HepG2 (cell line): ENCODE data around the gene NOP9. TPM values are rescaled to one million over a fixed set of nuclear protein-coding genes. Genes with fewer than 3 reads are reported as not detected.

Experiments used
- DMTF1 ChIP-seq: sonication (generic); formaldehyde crosslinking; IDR thresholded peaks from 2 replicates; pipeline ENCODE4 v1.4.0; 2020; ENCODE audit warnings: mild to moderate bottlenecking, missing genetic modification reagents
- FOXJ3 ChIP-seq: sonication (generic); formaldehyde crosslinking; IDR thresholded peaks from 2 replicates; pipeline ENCODE4 v1.4.0; 2020; ENCODE audit warnings: missing genetic modification reagents, mild to moderate bottlenecking, borderline replicate concordance
- HDAC6 ChIP-seq: fragments of 200-600 bp; sonication (generic); IDR thresholded peaks from 2 replicates; pipeline ENCODE4 v1.7.0; 2017; ENCODE audit warnings: mild to moderate bottlenecking, antibody characterized with exemption, low read length, low read depth
- HMG20A ChIP-seq: IDR thresholded peaks from 2 replicates; pipeline ENCODE4 v1.6.1; 2016; ENCODE audit warnings: borderline replicate concordance
- LBX2 ChIP-seq: sonication (generic); formaldehyde crosslinking; IDR thresholded peaks from 2 replicates; pipeline ENCODE4 v1.5.0; 2020; ENCODE audit warnings: missing genetic modification reagents, mild to moderate bottlenecking, borderline replicate concordance
- MBNL3 ChIP-seq: fragments of 250-450 bp; sonication (Bioruptor Pico); conservative IDR thresholded peaks from 2 replicates; pipeline ENCODE4 v1.8.0; 2022; ENCODE audit warnings: mild to moderate bottlenecking, inconsistent platforms
- MED1 ChIP-seq: sonication (generic); formaldehyde crosslinking; IDR thresholded peaks from 2 replicates; pipeline ENCODE4 v1.4.0; 2020; ENCODE audit warnings: missing genetic modification reagents
- MIER2 ChIP-seq: IDR thresholded peaks from 2 replicates; pipeline ENCODE4 v1.6.1; 2016; ENCODE audit warnings: missing biosample characterization, missing genetic modification reagents
- TBX3 ChIP-seq: fragments of 450-650 bp; IDR thresholded peaks from 2 replicates; pipeline ENCODE4 v1.6.1; 2017; ENCODE audit warnings: antibody characterized with exemption, mild to moderate bottlenecking, inconsistent platforms, borderline replicate concordance
- TP53 ChIP-seq: sonication (generic); formaldehyde crosslinking; conservative IDR thresholded peaks from 2 replicates; pipeline ENCODE4 v1.4.0; 2020; ENCODE audit warnings: missing genetic modification reagents
- XBP1 ChIP-seq: sonication (generic); formaldehyde crosslinking; IDR thresholded peaks from 2 replicates; pipeline ENCODE4 v1.5.0; 2020; ENCODE audit warnings: missing genetic modification reagents
- ZEB1 ChIP-seq: IDR thresholded peaks from 2 replicates; pipeline ENCODE4 v1.6.1; 2012; ENCODE audit warnings: mild to moderate bottlenecking, low read depth, inconsistent platforms; ENCODE audit not compliant: insufficient replicate concordance
- ZNF30 ChIP-seq: sonication (generic); formaldehyde crosslinking; IDR thresholded peaks from 2 replicates; pipeline ENCODE4 v1.5.0; 2020; ENCODE audit warnings: mild to moderate bottlenecking, missing genetic modification reagents
- ZNF337 ChIP-seq: sonication (generic); formaldehyde crosslinking; IDR thresholded peaks from 2 replicates; pipeline ENCODE4 v1.5.1; 2020; ENCODE audit warnings: missing genetic modification reagents, low read depth, mild to moderate bottlenecking, borderline replicate concordance
- ZNF33A ChIP-seq: sonication (generic); formaldehyde crosslinking; IDR thresholded peaks from 2 replicates; pipeline ENCODE4 v1.5.1; 2020; ENCODE audit warnings: missing genetic modification reagents, mild to moderate bottlenecking, moderate library complexity, borderline replicate concordance
- ZNF350 ChIP-seq: sonication (generic); formaldehyde crosslinking; IDR thresholded peaks from 2 replicates; pipeline ENCODE4 v1.4.0; 2020; ENCODE audit warnings: mild to moderate bottlenecking, low read depth, missing genetic modification reagents, borderline replicate concordance
- ZNF598 ChIP-seq: sonication (generic); formaldehyde crosslinking; IDR thresholded peaks from 2 replicates; pipeline ENCODE4 v1.5.1; 2020; ENCODE audit warnings: mild to moderate bottlenecking, missing genetic modification reagents, borderline replicate concordance
- ZNF652 ChIP-seq: IDR thresholded peaks from 2 replicates; pipeline ENCODE4 v1.6.1; 2016; ENCODE audit warnings: low read depth, borderline replicate concordance
- ZNF703 ChIP-seq: sonication (generic); formaldehyde crosslinking; IDR thresholded peaks from 2 replicates; pipeline ENCODE4 v1.5.1; 2020; ENCODE audit warnings: missing genetic modification reagents, mild to moderate bottlenecking, moderate library complexity, borderline replicate concordance
- ZNF704 ChIP-seq: sonication (generic); formaldehyde crosslinking; IDR thresholded peaks from 2 replicates; pipeline ENCODE4 v1.8.1; 2023; ENCODE audit warnings: mild to moderate bottlenecking, inconsistent platforms, moderate library complexity, missing genetic modification reagents, borderline replicate concordance
- ZNF709 ChIP-seq: sonication (generic); formaldehyde crosslinking; IDR thresholded peaks from 2 replicates; pipeline ENCODE4 v1.5.0; 2020; ENCODE audit warnings: mild to moderate bottlenecking, missing genetic modification reagents
- ZNF850 ChIP-seq: sonication (generic); formaldehyde crosslinking; conservative IDR thresholded peaks from 2 replicates; pipeline ENCODE4 v1.9.0; 2021; ENCODE audit warnings: mild to moderate bottlenecking, missing genetic modification reagents
- ZSCAN29 ChIP-seq: sonication (generic); formaldehyde crosslinking; conservative IDR thresholded peaks from 2 replicates; pipeline ENCODE4 v1.4.0; 2020; ENCODE audit warnings: mild to moderate bottlenecking, missing genetic modification reagents
- polyA plus RNA-seq, 8 experiments: library from polyadenylated mRNA; depleted of rRNA in 3 of 8; stranded (reverse) in 7 of 8; unstranded in 1 of 8; fragments of >200 nt; fragmentation: Illumina TruSeq in 4 of 8; extraction: Trizol in 4 of 8; gene quantifications; 2 replicates each; pipeline versions ENCODE4 v1.2.1 to v1.2.3, GENCODE V29; 2011 to 2016; ENCODE audit warnings: low read depth in 4 of 8, missing spikeins in 1 of 8, mixed read lengths in 1 of 8; ENCODE audit not compliant: insufficient read depth in 1 of 8
- total RNA-seq, 5 experiments: library from RNA; depleted of rRNA; stranded (reverse); fragments of >200 nt; fragmentation: Illumina TruSeq; extraction: Trizol; gene quantifications; 2 replicates each; pipeline ENCODE4 v1.2.3, GENCODE V29; 2016; ENCODE audit warnings: low read depth in 1 of 5

Gene NOP9
- total and polyA plus RNA-seq, 2 of the 13 experiments (the other 11 are each of a cell fraction or from before 2014, with no cell fraction given) = 24.5 to 61.6 TPM

- TF ChIP-seq ZEB1 = no peak
- TF ChIP-seq ZNF709 = peak; percentile 98; the same call in 1 of the 2 replicates
- TF ChIP-seq DMTF1 (CRISPR knock-in tag) = 0 out of 2 replicates have a peak, but pooled peaks have one; percentile 92
- TF ChIP-seq ZNF704 (CRISPR knock-in tag) = peak; percentile 95
- TF ChIP-seq MBNL3 (CRISPR knock-in tag) = no peak
- no peak; the same call in 1 of the 2 replicates for TF ChIP-seq ZNF703 (CRISPR knock-in tag)
- no peak for TF ChIP-seq HDAC6
- TF ChIP-seq ZSCAN29 (CRISPR knock-in tag) = peak; percentile 93
- peak; percentile 95 for TF ChIP-seq TP53
- peak; percentile 82; the same call in 1 of the 2 replicates for TF ChIP-seq XBP1 (CRISPR knock-in tag)
- 0 out of 2 replicates have a peak, but pooled peaks have one; percentile 59 for TF ChIP-seq MIER2 (CRISPR knock-in tag)
- no peak; the same call in 1 of the 2 replicates for TF ChIP-seq TBX3
- TF ChIP-seq FOXJ3 = peak; percentile 75; the same call in 1 of the 2 replicates
- TF ChIP-seq LBX2 (CRISPR knock-in tag) = peak; percentile 95; the same call in 1 of the 2 replicates
- TF ChIP-seq ZNF337 = no peak; the same call in 1 of the 2 replicates
- TF ChIP-seq ZNF350 (CRISPR knock-in tag) = peak; percentile 86; the same call in 1 of the 2 replicates
- TF ChIP-seq MED1 (CRISPR knock-in tag) = peak; percentile 90
- no peak for TF ChIP-seq ZNF33A
- TF ChIP-seq ZNF30 = no peak
- peak; percentile 55; the same call in 1 of the 2 replicates for TF ChIP-seq HMG20A (CRISPR knock-in tag)
- peak; percentile 85 for TF ChIP-seq ZNF598 (CRISPR knock-in tag)
- TF ChIP-seq ZNF652 = no peak
- TF ChIP-seq ZNF850 (CRISPR knock-in tag) = no peak
These were observed 16.4 kb downstream of the NOP9 start (continued) for GRCh38 chr14:24315807-24316596.
